Amniotic stem cell (primary cell): ENCODE measurements around the gene SLC29A2.
A peak's percentile ranks its signal among the peaks of the same experiment; 100 is the strongest.

Source experiments
- DNase-seq: peaks from one replicate; lab custom pipeline; 2025; lab: John Stamatoyannopoulos, UW

Gene SLC29A2

DNA sequence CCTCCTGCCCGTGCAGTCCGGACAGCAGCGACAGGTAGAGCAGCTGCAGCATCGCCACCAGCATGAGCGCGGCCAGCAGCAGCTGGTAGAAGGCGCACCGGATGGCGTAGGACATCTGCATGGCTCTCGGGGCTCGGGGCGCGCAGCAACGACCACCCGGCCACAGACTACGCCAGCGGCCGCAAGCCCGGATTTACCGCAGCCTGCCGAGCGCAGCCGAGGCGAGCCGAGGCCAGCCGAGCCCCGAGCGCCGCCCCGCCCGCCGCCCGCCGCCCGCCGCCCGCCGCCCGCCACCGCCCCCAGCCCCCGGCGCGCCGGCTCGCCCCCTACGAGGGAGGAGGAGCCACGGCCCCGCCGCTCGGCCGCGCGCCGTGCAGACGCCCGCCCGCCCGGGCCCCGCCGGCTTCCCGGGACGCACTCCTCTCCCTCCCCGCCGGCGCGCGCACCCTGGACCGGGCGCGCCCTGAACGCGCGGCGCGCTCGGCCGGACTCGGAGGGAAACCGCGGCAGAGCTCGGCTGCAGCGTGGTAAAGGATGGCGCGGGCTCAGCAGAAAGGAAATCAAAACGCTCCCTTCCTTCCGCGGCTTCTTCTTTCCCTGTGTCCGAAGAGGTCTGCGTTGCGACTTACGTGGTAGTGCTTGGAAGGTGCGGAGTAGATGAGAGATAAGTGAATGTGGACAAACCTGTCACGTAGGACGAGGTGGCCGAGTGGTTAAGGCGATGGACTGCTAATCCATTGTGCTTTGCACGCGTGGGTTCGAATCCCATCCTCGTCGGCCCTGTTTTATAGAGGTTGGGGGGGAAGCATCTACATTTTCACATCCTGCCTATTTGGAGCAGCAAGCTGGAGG lies 23.9 kb downstream of the SLC29A2 start, which contains the start of gene B4GAT1:
Gene B4GAT1, minus strand, starts transcription at position 205 of the 852 bp plus-strand sequence. Its CDS starts 84 bp downstream, at position 121.
- peak; percentile 58 for DNase-seq

DNA sequence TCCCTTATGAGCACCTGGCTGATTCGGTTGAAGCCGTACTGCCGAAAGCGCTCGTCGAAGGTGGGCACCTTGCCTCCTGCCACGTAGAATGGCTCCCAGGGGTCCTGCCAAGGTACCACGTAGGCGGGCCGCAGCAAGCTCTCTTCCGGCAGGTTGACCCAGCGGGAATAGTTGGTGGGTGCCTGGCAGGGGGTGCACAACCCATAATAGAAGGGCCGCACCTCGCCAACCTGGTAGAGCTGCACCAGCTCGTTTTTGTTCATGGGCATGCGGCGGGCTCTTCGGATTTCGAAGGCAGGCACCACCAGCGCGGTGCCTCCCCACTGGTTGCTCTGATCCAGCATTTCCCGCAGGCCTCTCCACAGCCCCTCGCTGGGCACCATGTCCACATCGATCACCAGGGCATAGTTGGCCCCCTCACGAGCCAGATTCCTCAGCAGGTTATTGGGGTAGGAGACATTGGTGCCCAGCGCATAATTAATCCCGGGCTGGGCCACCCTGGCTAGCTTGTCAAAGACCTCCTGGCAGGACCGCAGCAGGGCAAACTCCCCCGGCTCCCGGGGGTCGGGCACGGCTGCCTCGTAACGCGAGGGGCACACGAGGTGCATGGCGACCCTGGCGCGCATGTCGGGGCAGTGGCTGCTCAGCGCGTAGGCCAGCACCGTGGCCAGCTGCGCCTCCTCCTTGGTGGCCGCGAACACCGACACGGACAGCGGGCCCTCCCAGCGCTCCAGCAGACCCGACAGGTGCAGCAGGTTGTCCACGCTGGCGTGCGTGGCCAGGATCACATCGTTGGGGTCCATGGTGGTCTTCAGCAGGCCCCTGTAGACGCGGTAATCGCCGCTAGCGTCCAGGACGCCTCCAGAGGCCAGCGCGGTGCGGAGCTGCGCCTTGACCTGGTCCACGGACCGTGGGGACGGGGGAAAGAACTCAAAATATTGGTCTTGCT lies 24.8 kb downstream of the SLC29A2 start:
- DNase-seq, result no peak

DNA sequence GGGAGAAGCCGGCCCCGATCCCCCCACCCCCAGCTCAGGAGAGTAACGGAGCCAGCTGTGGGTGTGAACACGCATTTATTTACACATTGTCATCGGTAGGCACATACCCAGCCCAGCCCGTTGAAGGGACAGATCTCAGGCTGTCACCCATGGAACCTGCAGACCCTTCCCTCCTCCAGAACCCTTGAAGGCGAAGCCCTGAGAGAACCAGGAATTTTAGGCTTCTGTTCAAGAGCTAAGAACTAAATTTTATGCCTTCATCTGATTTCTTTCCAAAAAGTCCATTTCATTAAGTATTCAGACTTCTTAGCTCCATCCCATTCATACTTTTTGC lies 26.3 kb downstream of the SLC29A2 start:
- DNase-seq, result no peak

DNA sequence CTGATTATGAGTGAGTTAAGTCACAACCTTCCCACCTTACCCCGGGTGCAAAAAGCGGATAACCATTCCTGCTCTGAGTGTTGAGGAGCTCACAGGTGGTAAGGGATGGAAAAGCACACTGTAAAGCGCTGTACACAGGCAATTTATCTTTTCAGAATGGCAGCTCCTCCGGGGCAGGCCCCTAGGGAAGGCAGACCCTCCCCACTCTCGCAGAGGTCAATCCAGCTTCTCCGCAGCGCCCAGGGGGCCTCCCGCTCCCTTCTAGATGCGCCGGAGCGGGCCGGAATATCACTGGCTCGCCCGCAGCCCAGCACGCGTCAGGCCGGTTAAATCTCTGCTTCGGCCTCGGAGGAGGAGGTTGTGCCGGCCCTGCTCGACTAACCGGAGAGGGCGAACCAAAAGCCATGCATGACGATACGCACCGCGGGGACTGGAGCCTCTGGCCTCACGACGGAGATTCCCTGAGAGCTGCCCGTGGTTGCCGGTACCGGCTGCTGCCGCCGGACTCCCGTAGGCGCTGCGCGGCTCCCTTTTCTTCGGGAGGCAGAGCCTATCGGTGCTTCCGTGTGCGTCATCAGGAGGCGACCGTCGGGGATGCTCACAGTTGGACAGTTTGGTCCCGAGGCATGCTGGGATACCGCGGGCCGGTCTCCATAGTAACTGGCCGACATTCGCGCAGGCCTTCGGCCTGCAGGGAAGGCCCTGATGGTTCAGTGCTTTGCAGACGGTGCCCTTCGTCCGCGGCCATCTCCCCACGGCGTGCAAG lies 26.8 kb downstream of the SLC29A2 start, which contains the start of gene BRMS1:
Gene BRMS1, minus strand, starts transcription at position 555 of the 766 bp plus-strand sequence. CDS start 2,870 bp downstream, outside the sequence.
- DNase-seq, result peak; percentile 97

DNA sequence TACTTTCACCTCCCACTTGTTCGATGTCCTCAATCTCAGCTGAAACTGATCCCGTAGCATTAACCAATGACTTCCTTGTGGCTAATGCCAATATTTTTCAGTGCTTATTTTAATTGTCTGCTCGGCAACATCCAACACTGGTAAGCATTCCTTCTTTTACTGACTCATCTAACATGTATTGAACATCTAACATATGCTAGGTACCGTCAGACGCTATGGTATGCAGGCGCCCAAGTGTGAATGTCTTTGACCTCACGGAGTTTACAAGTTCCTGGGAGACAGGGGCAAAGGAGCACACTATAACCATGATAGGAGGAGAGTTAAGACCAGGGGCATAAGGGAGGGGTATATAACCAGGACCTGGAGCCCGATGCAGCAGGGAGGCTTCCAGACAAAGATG lies 28.4 kb downstream of the SLC29A2 start:
- no peak for DNase-seq

DNA sequence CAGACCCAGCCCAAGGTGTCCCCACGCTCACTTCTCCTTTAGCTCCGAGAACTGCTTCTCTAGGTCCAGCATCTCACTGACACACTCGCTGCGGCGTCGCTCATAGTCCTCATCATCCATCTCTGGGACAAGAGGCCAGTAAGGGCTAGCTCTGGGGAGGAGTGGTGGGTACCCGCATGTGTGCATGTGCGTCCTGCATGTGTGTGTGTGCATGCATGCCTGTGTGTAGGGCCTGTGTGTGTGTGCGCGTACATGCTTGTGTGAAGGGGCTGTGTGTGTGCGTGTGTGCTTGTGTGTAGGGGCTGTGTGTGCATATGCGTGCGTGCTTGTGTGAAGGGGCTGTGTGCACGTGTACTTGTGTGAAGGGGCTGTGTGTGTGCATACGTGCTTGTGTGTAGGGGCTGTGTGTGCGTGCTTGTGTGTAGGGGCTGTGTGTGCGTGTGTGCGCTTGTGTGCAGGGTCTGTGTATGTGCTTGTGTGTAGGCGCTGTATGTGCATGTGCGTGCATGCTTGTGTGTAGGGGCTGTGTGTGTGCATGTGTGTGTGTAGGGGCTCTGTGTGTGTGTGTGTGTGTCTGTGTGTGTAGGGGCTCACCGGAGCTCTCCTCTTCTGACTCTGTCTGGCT lies 29.9 kb downstream of the SLC29A2 start:
- no peak for DNase-seq

DNA sequence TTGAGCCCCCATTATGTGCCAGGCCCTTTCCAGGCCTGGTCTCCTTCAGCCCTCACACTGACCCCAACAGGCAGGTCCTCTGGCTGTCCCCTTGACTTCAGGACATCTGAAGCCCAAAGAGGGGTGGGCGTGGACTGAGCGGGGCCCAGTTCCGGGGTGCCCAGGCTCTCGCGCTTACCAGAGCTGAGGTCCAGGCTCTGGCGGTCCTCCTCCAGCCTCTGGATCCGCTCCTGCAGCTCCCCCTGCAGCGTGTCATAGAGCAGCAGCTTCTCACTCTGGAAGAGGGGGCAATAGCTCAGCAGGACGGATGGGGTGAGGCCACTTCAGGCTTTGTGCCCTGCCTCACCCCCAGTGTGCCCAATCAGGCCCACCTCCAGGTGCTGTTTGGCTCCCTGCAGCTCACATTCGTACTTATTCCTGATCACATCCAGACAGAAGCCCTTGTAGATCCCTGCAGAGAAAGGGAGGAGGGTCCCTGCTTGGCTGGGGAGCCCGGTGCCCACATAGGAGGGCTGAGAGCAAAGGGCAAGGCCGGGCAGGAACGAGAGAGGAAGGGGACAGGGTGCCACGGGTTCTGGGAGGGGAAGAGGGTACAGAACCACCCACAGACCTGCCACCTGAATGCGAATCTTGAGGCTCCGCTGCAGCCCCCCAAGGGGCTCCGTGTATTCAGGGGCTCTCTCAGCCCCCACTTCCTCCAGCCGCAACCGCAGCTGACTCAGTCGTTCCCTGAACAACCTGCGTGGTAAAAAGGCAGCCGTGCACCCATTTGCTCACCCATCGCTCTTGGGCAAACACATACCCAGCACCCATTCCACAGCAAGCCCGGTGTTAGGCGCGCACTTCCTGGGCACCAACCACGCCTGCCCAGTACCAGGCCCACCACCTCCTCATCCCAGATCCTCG lies 30.7 kb downstream of the SLC29A2 start:
- no peak for DNase-seq

DNA sequence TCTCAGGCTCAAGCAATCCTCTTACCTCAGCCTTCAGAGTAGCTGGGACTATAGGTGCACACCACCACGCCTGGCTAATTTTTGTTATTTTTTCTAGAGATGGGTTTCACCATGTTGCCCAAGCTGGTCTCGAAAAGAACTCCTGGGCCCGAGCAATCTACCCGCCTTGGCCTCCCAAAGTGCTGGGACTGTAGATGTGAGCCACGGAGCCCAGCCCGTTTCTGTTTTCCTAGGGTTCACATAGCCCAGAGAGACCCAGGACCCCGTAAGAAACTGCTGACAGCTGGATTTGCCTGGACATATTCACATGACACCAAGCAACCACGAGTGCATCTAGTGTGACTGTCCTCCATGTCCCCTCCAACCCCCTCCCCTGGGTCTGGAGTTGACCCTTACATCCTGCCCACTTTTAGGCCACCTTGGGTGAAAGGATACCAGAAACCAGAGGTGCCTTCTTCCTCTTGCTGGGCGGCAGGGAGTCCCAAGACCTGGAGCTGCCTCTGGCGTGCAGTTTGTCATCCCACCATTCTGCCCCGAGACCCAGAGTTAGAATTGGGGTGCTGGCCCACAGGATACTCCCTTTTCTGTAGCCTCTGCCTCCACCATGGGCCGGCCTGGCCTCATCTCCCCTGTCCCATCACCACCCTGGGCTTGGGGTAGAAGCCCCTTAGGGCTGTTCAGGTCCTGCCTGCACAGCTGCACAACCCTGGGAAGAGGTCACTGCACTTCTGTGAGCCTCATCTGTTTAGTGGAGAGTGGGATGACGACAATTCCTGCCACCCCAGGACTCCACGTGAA lies 31.7 kb downstream of the SLC29A2 start:
- no peak for DNase-seq

DNA sequence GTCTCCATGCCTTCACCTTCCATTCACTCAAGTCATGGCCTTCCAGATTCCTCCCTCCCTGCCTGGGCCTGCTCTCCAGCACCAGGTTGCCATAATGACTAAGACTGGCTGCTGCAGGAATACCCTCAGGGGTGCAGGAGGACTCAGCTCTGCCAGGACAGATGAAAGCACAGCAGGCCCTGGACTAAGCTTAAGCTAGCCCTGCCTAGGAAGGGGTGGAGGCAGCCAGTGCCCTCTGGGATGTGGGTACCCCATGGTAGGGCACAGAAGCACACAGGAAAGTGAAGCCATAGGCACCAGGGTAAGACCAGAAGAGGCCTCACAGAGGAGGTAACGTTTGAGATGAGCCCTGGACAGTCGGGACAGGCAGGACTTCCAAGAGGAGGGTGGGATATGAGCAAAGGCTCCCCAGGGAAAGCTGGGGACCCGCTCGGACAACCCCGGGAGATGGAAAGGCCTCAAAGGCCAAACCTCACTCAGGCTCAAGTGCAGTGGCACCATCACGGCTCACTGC lies 32.3 kb downstream of the SLC29A2 start:
- no peak for DNase-seq

DNA sequence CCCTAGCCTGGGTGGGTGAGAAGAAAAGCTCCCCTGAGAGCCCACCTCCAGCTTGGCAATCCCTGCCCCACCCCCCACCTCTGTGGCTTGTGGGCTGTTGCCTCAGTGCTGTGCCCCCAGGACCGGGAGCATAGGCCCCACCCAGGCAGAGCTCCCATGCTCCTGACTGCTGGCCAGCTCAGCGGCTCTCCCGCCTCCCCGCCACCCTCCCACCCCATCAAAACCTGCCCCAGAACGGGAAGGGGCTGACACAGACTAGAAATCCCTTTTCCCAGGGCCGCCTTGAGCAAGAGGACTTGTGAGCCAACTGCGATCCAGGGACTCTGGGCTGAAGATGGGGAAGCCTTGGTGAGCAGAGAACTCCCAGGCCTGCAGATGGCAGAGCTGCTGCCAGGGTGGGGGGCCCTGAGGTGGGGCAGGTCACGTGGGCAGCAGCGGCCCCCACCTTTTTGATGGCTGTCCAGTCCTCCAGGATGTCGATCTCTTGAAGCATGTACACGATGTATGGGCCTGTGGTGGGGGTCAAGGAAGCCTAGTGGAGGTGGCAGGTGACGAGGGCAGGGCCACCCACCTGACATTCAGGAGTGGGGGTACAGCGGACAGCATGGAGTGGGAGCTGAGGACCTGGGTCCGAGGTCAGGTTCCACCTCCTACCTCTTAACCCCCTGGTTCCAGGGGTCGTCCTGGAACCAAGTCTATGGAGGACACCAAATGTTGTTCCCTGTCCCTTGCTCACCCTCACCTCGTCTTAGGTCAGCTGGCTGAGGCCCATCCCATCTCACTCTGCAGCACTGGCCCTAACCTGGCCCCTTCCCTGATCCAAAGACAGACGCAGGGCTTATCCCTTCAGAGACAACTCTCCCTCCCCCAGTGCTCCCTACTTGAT lies 33.0 kb downstream of the SLC29A2 start:
- no peak for DNase-seq

DNA sequence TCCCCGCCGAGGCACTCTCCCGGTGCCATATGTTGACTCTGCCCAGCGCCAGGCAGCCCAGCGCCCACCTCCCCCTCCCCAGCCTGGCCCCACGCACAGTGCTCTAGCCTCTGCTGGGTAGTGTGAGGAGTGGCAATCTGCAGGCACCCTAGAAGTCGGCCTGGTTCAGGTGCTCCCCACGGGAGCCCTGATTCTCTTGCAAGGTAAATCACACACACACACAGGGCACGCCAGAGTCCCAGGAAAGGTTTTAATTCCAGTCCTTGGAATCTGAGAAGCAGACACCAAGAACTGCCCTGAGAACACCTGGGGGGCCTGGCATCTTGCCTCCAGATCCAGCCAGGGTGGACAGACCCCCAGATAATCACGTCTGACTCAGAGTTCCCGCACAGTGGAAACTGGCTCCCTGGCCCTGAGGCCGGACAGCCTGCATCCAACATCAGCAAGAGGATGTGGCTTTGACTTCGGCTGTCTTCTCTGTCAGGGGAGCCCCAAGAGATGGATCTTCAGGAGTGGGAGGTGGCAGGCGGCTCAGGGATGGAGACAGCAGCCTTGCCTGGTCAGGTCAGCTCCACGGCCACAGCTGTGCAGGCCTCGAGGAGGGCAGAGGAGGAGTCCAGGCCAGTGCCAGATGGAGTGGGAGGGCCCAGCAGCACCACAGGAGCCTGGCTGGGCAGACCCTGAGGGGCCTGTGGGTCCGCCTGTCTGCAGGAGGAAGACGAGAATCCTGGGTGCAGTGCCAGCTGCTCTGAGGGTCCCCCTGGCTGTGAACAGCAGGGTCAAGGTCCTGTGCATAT lies 34.3 kb downstream of the SLC29A2 start:
- DNase-seq, result no peak

DNA sequence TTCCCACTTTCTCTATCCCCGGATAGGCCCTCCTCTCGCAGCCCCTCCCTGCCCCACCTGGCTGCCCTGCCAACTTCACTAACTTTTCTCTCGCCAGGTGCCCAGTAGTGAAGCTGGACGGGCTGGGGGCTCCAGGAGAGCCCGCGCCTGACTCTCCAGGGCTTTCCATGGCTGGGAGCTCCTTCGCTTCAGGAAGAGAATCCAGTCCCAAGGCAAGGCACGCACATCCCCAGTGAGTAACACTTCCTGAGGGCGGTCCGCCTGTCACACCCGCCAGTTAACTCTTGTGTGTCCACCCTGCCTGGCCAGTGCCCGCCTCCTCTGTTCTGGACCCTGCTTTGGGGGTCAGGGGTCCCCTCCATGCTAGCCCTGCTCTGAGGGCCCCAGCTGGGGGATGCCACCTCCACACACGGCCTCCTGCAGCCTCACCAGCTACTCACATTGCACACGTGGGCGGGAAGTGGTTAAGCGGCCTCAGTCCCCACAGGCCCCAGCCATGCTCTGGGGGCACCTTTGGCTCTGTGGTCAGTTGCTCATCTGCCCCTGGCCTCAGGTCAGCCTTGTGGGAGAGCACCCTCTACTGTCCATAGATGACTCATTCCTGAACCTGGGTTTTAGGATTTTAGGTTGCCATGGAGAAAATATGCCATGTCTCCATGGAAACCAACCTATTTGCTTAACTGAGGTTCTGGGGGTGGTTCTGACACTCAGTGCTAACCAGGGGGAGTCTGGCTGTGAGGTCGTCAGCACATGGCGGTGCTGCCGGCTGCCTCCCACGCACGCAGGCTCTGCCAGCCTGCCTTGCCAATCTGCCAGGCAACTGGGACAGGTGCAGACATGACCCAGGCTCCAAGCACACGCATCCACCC lies 35.1 kb downstream of the SLC29A2 start, which contains the start of gene RIN1:
Gene RIN1, minus strand, starts transcription at position 201 of the 869 bp plus-strand sequence. Its CDS starts 32 bp downstream, at position 169.
- peak; percentile 85 for DNase-seq

DNA sequence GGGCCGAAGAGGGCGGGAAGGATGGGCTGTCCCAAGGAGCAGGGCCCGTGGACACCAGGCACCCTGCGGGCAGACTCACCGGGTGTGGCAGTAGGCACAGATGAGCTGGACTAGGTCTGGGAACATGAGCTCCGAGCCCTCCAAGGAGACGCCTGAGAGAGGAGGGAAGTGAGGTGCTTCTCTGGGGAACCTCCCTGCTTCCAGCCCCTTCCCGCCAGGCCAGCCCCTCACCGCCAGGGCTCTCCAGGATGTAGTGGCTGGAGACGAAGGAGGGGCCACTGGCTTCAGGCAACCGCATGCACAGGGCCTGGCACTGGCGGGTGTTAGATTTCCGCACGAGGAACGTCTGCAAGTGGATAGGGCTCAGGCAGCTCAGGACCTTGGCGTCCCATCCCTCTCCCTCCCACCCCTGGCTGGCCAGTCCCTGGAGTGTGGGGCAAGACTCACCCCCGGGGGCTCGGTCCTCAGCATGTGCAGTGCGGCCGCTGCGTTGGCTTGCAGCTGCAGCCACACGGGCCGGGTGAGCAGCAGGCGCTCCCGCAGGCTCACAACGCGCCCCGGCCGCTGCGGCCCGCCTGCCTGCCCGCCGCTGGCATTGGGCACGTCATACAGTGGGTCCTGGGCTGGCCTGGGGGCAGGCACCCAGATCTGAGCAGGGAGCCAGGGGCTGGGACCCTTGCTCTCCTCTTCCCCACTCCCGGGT lies 35.9 kb downstream of the SLC29A2 start:
- peak; percentile 55 for DNase-seq

DNA sequence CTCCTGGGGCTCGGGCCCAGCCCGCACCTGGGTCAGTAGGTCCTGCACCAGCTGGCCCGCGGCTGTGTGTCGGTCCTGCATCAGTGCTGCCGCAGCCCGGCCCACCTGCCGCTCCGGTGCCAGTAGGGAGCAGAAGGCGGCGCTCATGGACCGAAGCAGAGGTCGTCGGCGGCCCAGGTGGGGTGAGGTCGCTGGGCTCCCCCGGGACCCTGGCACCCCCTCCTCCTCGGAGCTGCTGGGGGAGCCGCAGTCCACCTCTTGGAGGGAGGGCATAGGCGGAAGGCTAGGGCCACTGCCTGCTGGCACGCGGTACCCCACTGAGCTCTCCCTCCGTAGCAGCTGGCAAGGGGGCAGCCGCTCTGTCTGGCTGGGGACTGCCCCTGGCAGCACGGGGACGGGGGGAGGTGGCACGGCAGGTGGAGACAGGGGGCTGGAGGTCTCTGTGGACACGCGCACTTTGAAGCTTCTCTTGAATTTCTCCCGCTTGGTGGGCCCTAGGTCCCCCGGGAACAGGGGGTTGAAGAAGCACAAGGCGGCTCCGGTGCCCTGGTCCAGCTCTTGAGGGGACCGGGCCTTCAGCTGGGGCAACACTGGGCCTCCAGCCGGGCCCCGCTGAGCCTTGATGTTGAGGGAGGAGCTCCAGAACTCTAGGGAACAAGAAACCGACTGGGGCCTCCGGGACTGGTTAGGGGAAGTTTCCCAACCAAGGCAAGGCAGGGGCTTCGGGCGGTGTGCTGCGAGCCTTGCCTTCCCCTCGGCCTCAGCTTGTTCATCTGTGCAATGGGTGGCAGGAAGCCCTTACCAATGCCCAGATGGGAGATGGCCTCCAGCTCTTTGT lies 36.7 kb downstream of the SLC29A2 start:
- DNase-seq, result no peak
